Stomach (tissue), 9 donors: ENCODE measurements around the gene SUDS3. TPM values are rescaled to one million over a fixed set of nuclear protein-coding genes. Genes with fewer than 3 reads are reported as not detected.

Source experiments
- DNase-seq, 2 donors: peaks; one replicate each; pipeline versions ENCODE4 v3.0.0 to v3.0.0-alpha.2; 2013 to 2019
- H3K27ac ChIP-seq, 5 donors: fragments of 200-600 bp in 4 of 5; sonication (generic) in 4 of 5; one replicate each; pipeline ENCODE4 v1.5.1; 2013 to 2019; ENCODE audit warnings: mild to moderate bottlenecking in 1 of 5, moderate library complexity in 1 of 5
- H3K27me3 ChIP-seq, 3 donors: fragments of 200-600 bp; sonication (generic); one replicate each; pipeline ENCODE4 v1.5.1; 2017 to 2019; ENCODE audit warnings: mixed run types in 1 of 3
- H3K36me3 ChIP-seq, 4 donors: fragments of 200-600 bp; sonication (generic); 1 replicate in 3 of 4; 2 replicates in 1 of 4; pipeline ENCODE4 v1.5.1; 2016 to 2019
- H3K4me1 ChIP-seq, 4 donors: fragments of 200-600 bp; sonication (generic); one replicate each; pipeline ENCODE4 v1.5.1; 2016 to 2019
- H3K4me3 ChIP-seq, 4 donors: fragments of 200-600 bp; sonication (generic) in 3 of 4; one replicate each; pipeline ENCODE4 v1.5.1; 2016 to 2019; ENCODE audit warnings: mild to moderate bottlenecking in 1 of 4
- H3K9me3 ChIP-seq, 4 donors: fragments of 200-600 bp; sonication (generic); one replicate each; pipeline ENCODE4 v1.5.1; 2016 to 2019
- EP300 ChIP-seq: sonication (generic); formaldehyde crosslinking; IDR thresholded peaks from one replicate; pipeline ENCODE4 v1.6.1; 2017; ENCODE audit warnings: antibody characterized with exemption
- POLR2A ChIP-seq, 4 donors: fragments of 450-650 bp; IDR thresholded peaks; one replicate each; pipeline ENCODE4 v1.6.1; 2016; ENCODE audit warnings: antibody characterized with exemption in 4 of 4, control low read depth in 2 of 4, mild to moderate bottlenecking in 1 of 4, moderate library complexity in 1 of 4
- POLR2AphosphoS5 ChIP-seq, 3 donors: sonication (generic); formaldehyde crosslinking; IDR thresholded peaks; one replicate each; pipeline ENCODE4 v1.6.1; 2016; ENCODE audit warnings: antibody characterized with exemption in 3 of 3
- WGBS, 5 donors: extraction: QIAGEN DNeasy Blood & Tissue Kit in 3 of 5; methylation state at CpG; one replicate each; pipeline versions ENCODE4 v1.1.5 to v1.1.7; 2013 to 2018; 5-methylcytosine and 5-hydroxymethylcytosine counted together
- intact Hi-C: fragments of 100-400 bp; cut with DNase I; formaldehyde crosslinking; loops from one replicate; pipeline ENCODE4 v1.15.1; 2023; ENCODE audit warnings: low total_unique reads
- polyA plus RNA-seq, 3 donors: library from polyadenylated mRNA; stranded (reverse); fragments of 200-250 nt; gene quantifications; one replicate each; pipeline ENCODE4 v1.2.3, GENCODE V29; 2013
- total RNA-seq, 5 donors: library from RNA; depleted of rRNA; stranded (reverse); fragments of >200 nt; gene quantifications; one replicate each; pipeline versions ENCODE4 v1.1.0 to v1.2.3, GENCODE V29; 2014 to 2016
- TF ChIP-seq, protein P1 (sequence below), 7 experiments: fragments of 450-650 bp in 4 of 7; fragments of 200-600 bp in 3 of 7; sonication (generic) in 3 of 7; IDR thresholded peaks; one replicate each; pipeline ENCODE4 v1.5.1; 2016 to 2019; ENCODE audit warnings: antibody characterized with exemption in 7 of 7, control low read depth in 2 of 7, mild to moderate bottlenecking in 1 of 7
- donor health status: healthy with polysubstance abuse.
- donor health status: Bipolar disorder and iron deficiency.
- donor health status: healthy.

The SUDS3 gene
- total and polyA plus RNA-seq, 8 donors = 10.8 to 122 (median 44.4) TPM

GRCh38 chr12:118391424-118391823 lies 15.1 kb downstream of the SUDS3 start:
- Histone ChIP-seq H3K27ac (no peak overlapping the region), H3K27me3 (no peaks in the 10 kb centered on the region), H3K4me3 (no peak overlapping the region), H3K36me3 (peaks cover 49 to 100% (median 100%) of the 10 kb centered on the region in 4 donors), H3K9me3 (no peaks in the 10 kb centered on the region), H3K4me1 (no peaks in the 10 kb centered on the region)
- intact Hi-C loops = no loop called here
- TF ChIP-seq, protein P1, sequence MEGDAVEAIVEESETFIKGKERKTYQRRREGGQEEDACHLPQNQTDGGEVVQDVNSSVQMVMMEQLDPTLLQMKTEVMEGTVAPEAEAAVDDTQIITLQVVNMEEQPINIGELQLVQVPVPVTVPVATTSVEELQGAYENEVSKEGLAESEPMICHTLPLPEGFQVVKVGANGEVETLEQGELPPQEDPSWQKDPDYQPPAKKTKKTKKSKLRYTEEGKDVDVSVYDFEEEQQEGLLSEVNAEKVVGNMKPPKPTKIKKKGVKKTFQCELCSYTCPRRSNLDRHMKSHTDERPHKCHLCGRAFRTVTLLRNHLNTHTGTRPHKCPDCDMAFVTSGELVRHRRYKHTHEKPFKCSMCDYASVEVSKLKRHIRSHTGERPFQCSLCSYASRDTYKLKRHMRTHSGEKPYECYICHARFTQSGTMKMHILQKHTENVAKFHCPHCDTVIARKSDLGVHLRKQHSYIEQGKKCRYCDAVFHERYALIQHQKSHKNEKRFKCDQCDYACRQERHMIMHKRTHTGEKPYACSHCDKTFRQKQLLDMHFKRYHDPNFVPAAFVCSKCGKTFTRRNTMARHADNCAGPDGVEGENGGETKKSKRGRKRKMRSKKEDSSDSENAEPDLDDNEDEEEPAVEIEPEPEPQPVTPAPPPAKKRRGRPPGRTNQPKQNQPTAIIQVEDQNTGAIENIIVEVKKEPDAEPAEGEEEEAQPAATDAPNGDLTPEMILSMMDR (IDR thresholded peaks at IDR 0.05) = no peak
- TF ChIP-seq EP300 (no peak), POLR2A (IDR thresholded peaks at IDR 0.05) (no peak), POLR2AphosphoS5 (IDR thresholded peaks at IDR 0.05) (no peak)
- no peak for DNase-seq
- 85 to 94% (median 89%) methylated on average over 2 of the region's 2 CpGs for WGBS, 5 donors

GRCh38 chr12:118391836-118392235 lies 15.5 kb downstream of the SUDS3 start:
- no peak overlapping the region for H3K27ac ChIP-seq
- H3K4me1 ChIP-seq = no peaks in the 10 kb centered on the region
- no peaks in the 10 kb centered on the region for H3K9me3 ChIP-seq
- no peaks in the 10 kb centered on the region for H3K27me3 ChIP-seq
- intact Hi-C loops = no loop called here
- H3K4me3 ChIP-seq = no peak overlapping the region
- 94 to 100% (median 100%) methylated on average over 1 of the region's 1 CpG for WGBS, 5 donors
- TF ChIP-seq POLR2A (IDR thresholded peaks at IDR 0.05) (no peak), EP300 (no peak), POLR2AphosphoS5 (IDR thresholded peaks at IDR 0.05) (no peak)
- TF ChIP-seq, protein P1 (IDR thresholded peaks at IDR 0.05) = no peak
- H3K36me3 ChIP-seq = peaks cover 49 to 100% (median 100%) of the 10 kb centered on the region in 4 donors
- no peak for DNase-seq

DNA sequence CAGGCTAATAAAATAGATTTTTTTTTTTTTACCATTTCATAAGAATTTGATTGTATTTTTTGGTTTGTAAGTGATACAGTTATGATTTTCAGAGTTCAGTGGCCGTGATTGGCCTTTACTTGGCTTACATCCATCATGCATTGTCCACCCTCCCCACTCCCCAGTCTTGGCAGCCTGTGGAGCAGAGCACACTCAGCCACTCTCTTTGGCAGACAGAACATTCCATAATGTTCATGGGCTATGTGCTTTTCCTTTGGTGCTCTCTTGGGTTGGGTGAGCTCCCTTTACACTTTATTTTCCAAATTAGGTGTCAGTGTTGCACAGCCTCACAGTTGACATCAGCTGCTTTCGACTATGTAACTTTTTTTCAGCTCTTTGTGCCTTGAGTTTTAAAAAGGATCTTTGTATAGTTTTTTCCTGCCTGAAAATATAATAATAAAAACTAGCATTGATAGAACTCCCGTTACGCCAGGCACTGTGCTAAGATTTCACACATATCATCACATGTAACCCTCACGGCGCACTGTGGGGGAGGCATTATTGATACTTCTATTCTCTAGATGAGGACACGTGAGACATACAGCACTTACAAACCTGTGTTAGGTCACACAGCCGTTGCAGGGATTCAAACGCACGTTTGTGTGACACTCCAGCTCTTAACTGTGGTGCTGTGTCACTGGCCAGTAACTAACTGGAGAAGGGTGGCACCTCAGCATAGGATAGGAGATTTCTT lies 21.5 kb downstream of the SUDS3 start:
- Histone ChIP-seq H3K9me3 (no peaks in the 10 kb centered on the region), H3K4me3 (no peak overlapping the region), H3K4me1 (peaks cover 0 to 19% (median 7%) of the 10 kb centered on the region in 4 donors), H3K27me3 (no peaks in the 10 kb centered on the region), H3K36me3 (peaks cover 25 to 100% (median 100%) of the 10 kb centered on the region in 4 donors), H3K27ac (peak overlapping the region in 1 of 5 donors; percentile 19)
- TF ChIP-seq POLR2A (IDR thresholded peaks at IDR 0.05) (no peak), EP300 (no peak), POLR2AphosphoS5 (IDR thresholded peaks at IDR 0.05) (no peak)
- TF ChIP-seq, protein P1 (IDR thresholded peaks at IDR 0.05) = no peak
- intact Hi-C loops = no loop called here
- WGBS, 5 donors = 71 to 87% (median 84%) methylated on average over 10 of the region's 10 CpGs
- DNase-seq = peak in 1 of 2 donors; percentile 18

GRCh38 chr12:118398524-118398923 lies 22.2 kb downstream of the SUDS3 start:
- Histone ChIP-seq H3K36me3 (peaks cover 31 to 100% (median 100%) of the 10 kb centered on the region in 4 donors), H3K27me3 (no peaks in the 10 kb centered on the region), H3K4me1 (peaks cover 0 to 19% (median 7%) of the 10 kb centered on the region in 4 donors), H3K4me3 (no peak overlapping the region), H3K27ac (peak overlapping the region in 1 of 5 donors; percentile 19), H3K9me3 (no peaks in the 10 kb centered on the region)
- TF ChIP-seq EP300 (no peak), POLR2A (IDR thresholded peaks at IDR 0.05) (no peak), POLR2AphosphoS5 (IDR thresholded peaks at IDR 0.05) (no peak)
- TF ChIP-seq, protein P1 (IDR thresholded peaks at IDR 0.05) = no peak
- no peak for DNase-seq
- intact Hi-C loops = no loop called here
- WGBS, 5 donors = 58 to 83% (median 72%) methylated on average over 2 of the region's 2 CpGs
